H1 (cell line): Measurements from ENCODE around the gene MSI1. TPM values are rescaled to one million over a fixed set of nuclear protein-coding genes. Genes with fewer than 3 reads are reported as not detected.

Experiments
- CTCF ChIA-PET: fragments of 300-600 bp; sonication (Branson Sonifier 250); formaldehyde crosslinking; loops from one replicate; lab custom pipeline; 2021; ENCODE audit not compliant: partially characterized antibody; lab: Charles Lee
- POLR2A ChIA-PET: fragments of 300-600 bp; sonication (Branson Sonifier 250); formaldehyde crosslinking; loops from one replicate; lab custom pipeline; 2021; ENCODE audit warnings: inconsistent platforms; ENCODE audit not compliant: partially characterized antibody; lab: Charles Lee
- DNase-seq, 2 experiments: peaks; one replicate each; pipeline versions ENCODE4 v3.0.0 to v3.0.0-alpha.2; 2010 to 2022; ENCODE audit warnings: low spot score in 2 of 2, low read depth in 1 of 2, mixed read lengths in 1 of 2
- FAIRE-seq: peaks from 2 replicates; lab custom pipeline; 2011; peaks lifted over from hg19 to GRCh38; lab: Jason Lieb, UNC
- H2AFZ ChIP-seq: 2 replicates; pipeline ENCODE4 v1.8.1; 2012; ENCODE audit warnings: low read length, inconsistent platforms
- H2AK5ac ChIP-seq: 2 replicates; pipeline ENCODE4 v1.6.1; 2013; ENCODE audit warnings: low read depth, low read length
- H2BK120ac ChIP-seq: replicated peaks from 2 replicates; pipeline ENCODE3; 2013; ENCODE audit warnings: low read depth, low read length, inconsistent platforms
- H2BK12ac ChIP-seq: 2 replicates; pipeline ENCODE4 v1.6.1; 2013; ENCODE audit warnings: low read depth, low read length
- H2BK15ac ChIP-seq: 2 replicates; pipeline ENCODE4 v1.6.1; 2013; ENCODE audit warnings: low read length
- H2BK20ac ChIP-seq: 2 replicates; pipeline ENCODE4 v1.6.1; 2013; ENCODE audit warnings: low read length
- H2BK5ac ChIP-seq: 2 replicates; pipeline ENCODE4 v1.6.1; 2013; ENCODE audit warnings: low read depth, low read length
- H3K14ac ChIP-seq: 2 replicates; pipeline ENCODE4 v1.6.1; 2013; ENCODE audit warnings: inconsistent platforms; ENCODE audit not compliant: insufficient read length
- H3K18ac ChIP-seq: 2 replicates; pipeline ENCODE4 v1.6.1; 2013; ENCODE audit warnings: low read length; ENCODE audit errors: extremely low read depth
- H3K23ac ChIP-seq: 2 replicates; pipeline ENCODE4 v1.6.1; 2013; ENCODE audit warnings: inconsistent platforms; ENCODE audit not compliant: insufficient read length
- H3K23me2 ChIP-seq: 2 replicates; pipeline ENCODE4 v1.6.1; 2013; ENCODE audit warnings: low read depth, low read length
- H3K27ac ChIP-seq: 2 replicates; pipeline ENCODE4 v1.6.1; 2011; ENCODE audit warnings: low read depth, low read length, inconsistent platforms
- H3K27me3 ChIP-seq, 4 experiments: replicated peaks in 1 of 4; 1 replicate in 1 of 4; 2 replicates in 3 of 4; pipeline versions ENCODE4 v1.6.1 to v1.8.1; 2011 to 2013; ENCODE audit warnings: low read length in 3 of 4, mild to moderate bottlenecking in 3 of 4, inconsistent platforms in 2 of 4, mixed read lengths in 2 of 4, moderate library complexity in 1 of 4; ENCODE audit not compliant: control insufficient read depth in 3 of 4, insufficient read depth in 3 of 4; ENCODE audit errors: extremely low read depth in 1 of 4
- H3K36me3 ChIP-seq, 4 experiments: 2 replicates each; pipeline versions ENCODE4 v1.6.1 to v1.8.1; 2011 to 2013; ENCODE audit warnings: mild to moderate bottlenecking in 4 of 4, low read length in 3 of 4, moderate library complexity in 2 of 4, control low read depth in 1 of 4, inconsistent platforms in 1 of 4; ENCODE audit not compliant: insufficient read depth in 4 of 4, control insufficient read depth in 2 of 4
- H3K4ac ChIP-seq: replicated peaks from 2 replicates; pipeline ENCODE3; 2013; ENCODE audit warnings: low read length, low read depth, mixed read lengths, inconsistent platforms; ENCODE audit not compliant: insufficient read length
- H3K4me1 ChIP-seq, 4 experiments: replicated peaks in 1 of 4; 1 replicate in 1 of 4; 2 replicates in 3 of 4; pipeline versions ENCODE4 v1.6.1 to v1.8.1; 2011 to 2013; ENCODE audit warnings: low read length in 3 of 4, inconsistent platforms in 2 of 4, mixed read lengths in 1 of 4; ENCODE audit not compliant: insufficient read depth in 4 of 4, control insufficient read depth in 3 of 4
- H3K4me2 ChIP-seq, 2 experiments: 2 replicates each; pipeline versions ENCODE4 v1.6.1 to v1.8.1; 2011 to 2013; ENCODE audit warnings: low read depth in 2 of 2, low read length in 2 of 2, control low read depth in 1 of 2, inconsistent platforms in 1 of 2, mild to moderate bottlenecking in 1 of 2; ENCODE audit not compliant: insufficient read depth in 1 of 2
- H3K4me3 ChIP-seq, 4 experiments: fragments of 200-600, 300-600 bp in 1 of 4; sonication (generic), shearing (Covaris generic), sonication (Bioruptor Twin) in 1 of 4; 2 replicates each; pipeline versions ENCODE4 v1.5.1 to v1.8.1; 2011 to 2016; ENCODE audit warnings: low read length in 4 of 4, low read depth in 3 of 4, control low read depth in 2 of 4, inconsistent platforms in 2 of 4, mild to moderate bottlenecking in 2 of 4, mixed read lengths in 1 of 4, moderate library complexity in 1 of 4; ENCODE audit not compliant: insufficient read depth in 2 of 4; ENCODE audit errors: extremely low read depth in 1 of 4
- H3K56ac ChIP-seq: replicated peaks from 2 replicates; pipeline ENCODE3; 2013; ENCODE audit warnings: low read depth, mild to moderate bottlenecking, mixed read lengths, low read length, inconsistent platforms; ENCODE audit not compliant: insufficient read length
- H3K79me1 ChIP-seq: 2 replicates; pipeline ENCODE4 v1.6.1; 2013; ENCODE audit warnings: low read depth, low read length, control low read depth
- H3K79me2 ChIP-seq, 2 experiments: 2 replicates each; pipeline versions ENCODE4 v1.6.1 to v1.8.1; 2012 to 2013; ENCODE audit warnings: low read length in 2 of 2, mild to moderate bottlenecking in 2 of 2, inconsistent platforms in 1 of 2; ENCODE audit not compliant: insufficient read depth in 2 of 2, control insufficient read depth in 1 of 2
- H3K9ac ChIP-seq, 4 experiments: replicated peaks in 1 of 4; 1 replicate in 1 of 4; 2 replicates in 3 of 4; pipeline versions ENCODE4 v1.6.1 to v1.8.1; 2011 to 2013; ENCODE audit warnings: low read depth in 3 of 4, low read length in 3 of 4, control low read depth in 2 of 4, mild to moderate bottlenecking in 2 of 4, moderate library complexity in 2 of 4, inconsistent platforms in 1 of 4; ENCODE audit errors: extremely low read depth in 1 of 4
- H3K9me3 ChIP-seq, 2 experiments: 2 replicates each; pipeline versions ENCODE4 v1.6.1 to v1.8.1; 2012 to 2013; ENCODE audit warnings: mild to moderate bottlenecking in 2 of 2, moderate library complexity in 2 of 2, control low read depth in 1 of 2, inconsistent platforms in 1 of 2, low read depth in 1 of 2, low read length in 1 of 2, mixed read lengths in 1 of 2; ENCODE audit not compliant: insufficient read depth in 2 of 2
- H4K20me1 ChIP-seq, 2 experiments: replicated peaks in 1 of 2; 2 replicates each; pipeline versions ENCODE3 to v1.8.1; 2011 to 2013; ENCODE audit warnings: inconsistent platforms in 2 of 2, low read length in 2 of 2, mild to moderate bottlenecking in 1 of 2; ENCODE audit not compliant: insufficient read depth in 2 of 2, control insufficient read depth in 1 of 2
- H4K5ac ChIP-seq: 2 replicates; pipeline ENCODE4 v1.6.1; 2013; ENCODE audit warnings: low read length, low read depth, mixed read lengths, inconsistent platforms; ENCODE audit not compliant: insufficient read length
- H4K8ac ChIP-seq: 2 replicates; pipeline ENCODE4 v1.8.0; 2013; ENCODE audit warnings: mild to moderate bottlenecking, moderate library complexity, low read length, inconsistent platforms; ENCODE audit not compliant: insufficient read depth; ENCODE audit errors: extremely low read depth
- H4K91ac ChIP-seq: replicated peaks from 2 replicates; pipeline ENCODE3; 2013; ENCODE audit warnings: low read length, mixed read lengths, inconsistent platforms; ENCODE audit not compliant: insufficient read length
- BRCA1 ChIP-seq: IDR thresholded peaks from 2 replicates; pipeline ENCODE4 v1.6.1; 2012; ENCODE audit warnings: low read depth, low read length, improper control_type of control experiment
- CBX5 ChIP-seq: fragments of 300-800, 300-1000 bp; sonication (generic); IDR thresholded peaks from 2 replicates; pipeline ENCODE4 v1.7.1; 2016; ENCODE audit warnings: antibody characterized with exemption, low read length, low read depth
- CEBPB ChIP-seq: IDR thresholded peaks from 2 replicates; pipeline ENCODE4 v1.6.1; 2012; ENCODE audit warnings: low read depth, low read length
- EGR1 ChIP-seq: IDR thresholded peaks from 2 replicates; pipeline ENCODE4 v1.6.1; 2011; ENCODE audit warnings: low read depth, low read length, borderline replicate concordance
- RFX5 ChIP-seq: IDR thresholded peaks from 2 replicates; pipeline ENCODE4 v1.6.1; 2011; ENCODE audit warnings: low read depth, low read length, improper control_type of control experiment, borderline replicate concordance
- SIRT6 ChIP-seq: IDR thresholded peaks from one replicate; pipeline ENCODE4 v1.7.1; 2012; ENCODE audit warnings: low read length, inconsistent platforms
- SIX5 ChIP-seq: IDR thresholded peaks from 2 replicates; pipeline ENCODE4 v1.6.1; 2011; ENCODE audit warnings: mild to moderate bottlenecking, low read depth, low read length
- SUZ12 ChIP-seq: fragments of 200-600 bp; sonication (generic); IDR thresholded peaks from 2 replicates; pipeline ENCODE4 v1.6.1; 2012; ENCODE audit warnings: mild to moderate bottlenecking, inconsistent platforms, low read length, moderate library complexity, mixed read lengths
- TBP ChIP-seq: IDR thresholded peaks from 2 replicates; pipeline ENCODE4 v1.6.1; 2011; ENCODE audit warnings: low read depth, low read length, improper control_type of control experiment
- WGBS, 2 experiments: shearing (Covaris generic) in 1 of 2; methylation state at CpG; one replicate each; pipeline versions ENCODE4 v1.1.6 to v1.1.7; 2013 to 2015; ENCODE audit warnings: low lambda C conversion rate in 2 of 2, mixed read lengths in 2 of 2, inconsistent platforms in 1 of 2, low coverage in 1 of 2, missing lambda C conversion rate in 1 of 2; ENCODE audit not compliant: insufficient replicate concordance in 2 of 2, insufficient coverage in 1 of 2, insufficient read length in 1 of 2; ENCODE audit errors: extremely low coverage in 1 of 2, missing lambda C conversion rate in 1 of 2; 5-methylcytosine and 5-hydroxymethylcytosine counted together
- polyA plus RNA-seq, 7 experiments: library from polyadenylated mRNA; depleted of rRNA in 3 of 7; stranded (reverse) in 5 of 7; unstranded in 2 of 7; fragments of >200 nt in 5 of 7; fragments of 200-250 nt in 2 of 7; gene quantifications; 1 replicate in 5 of 7; 2 replicates in 1 of 7; 4 replicates in 1 of 7; pipeline versions ENCODE4 v1.2.1 to v1.2.3, GENCODE V29; 2011 to 2013; ENCODE audit warnings: missing spikeins in 2 of 7, mixed read lengths in 2 of 7
- total RNA-seq: library from RNA; stranded (reverse); fragmentation: NEBNext Ultra II Directional; extraction: Animal tissue kit (Norgen Biotek cat#: 25700); gene quantifications from 2 replicates; pipeline ENCODE4 v1.2.1, GENCODE V29; 2021
- TF ChIP-seq, protein P1 (sequence below): IDR thresholded peaks from 2 replicates; pipeline ENCODE4 v1.6.1; 2012; ENCODE audit warnings: inconsistent platforms

The MSI1 gene
- total and polyA plus RNA-seq, 2 of the 8 experiments (the other 6 are each of a cell fraction or from before 2014, with no cell fraction given): 13.5 to 51.9 TPM

DNA sequence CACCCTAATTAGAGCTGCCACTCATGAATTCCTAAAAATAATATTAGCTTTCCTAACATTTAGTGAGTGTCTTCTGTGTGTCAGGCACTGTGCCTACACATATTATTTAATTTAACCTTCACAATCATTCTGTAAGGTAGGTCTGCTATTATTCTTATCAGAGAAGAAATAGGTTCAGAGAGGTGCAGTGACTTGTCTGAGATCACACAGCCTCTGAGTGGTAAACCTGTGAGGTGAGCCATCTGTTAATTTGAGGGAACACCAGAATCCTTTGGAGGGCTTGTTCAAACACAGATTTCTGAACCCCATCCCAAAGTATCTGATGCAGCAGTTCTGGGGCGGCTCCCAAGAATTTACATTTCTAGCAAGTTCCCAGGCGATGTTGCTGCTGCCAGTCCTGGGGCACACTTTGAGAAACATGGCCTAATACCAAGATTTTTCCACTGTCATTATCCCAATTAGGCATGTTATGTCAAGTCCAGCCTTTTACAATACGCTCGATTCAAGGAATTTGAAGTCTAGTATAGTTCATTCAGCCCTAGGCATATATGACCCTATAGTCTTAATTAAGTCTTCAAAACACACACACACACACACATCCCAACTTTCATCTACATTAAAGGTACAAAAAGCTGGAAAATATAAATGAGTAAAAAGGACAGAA, 49.1 kb upstream of the MSI1 start:
- TF ChIP-seq EGR1: no peak
- no peak for TF ChIP-seq SIX5
- TF ChIP-seq CEBPB: no peak
- TF ChIP-seq, protein P1, sequence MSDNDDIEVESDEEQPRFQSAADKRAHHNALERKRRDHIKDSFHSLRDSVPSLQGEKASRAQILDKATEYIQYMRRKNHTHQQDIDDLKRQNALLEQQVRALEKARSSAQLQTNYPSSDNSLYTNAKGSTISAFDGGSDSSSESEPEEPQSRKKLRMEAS: no peak
- no peak for TF ChIP-seq TBP
- no peak for TF ChIP-seq RFX5
- no peak for TF ChIP-seq BRCA1
- TF ChIP-seq SUZ12: no peak
- no peak for TF ChIP-seq CBX5
- no peak for TF ChIP-seq SIRT6
- Histone ChIP-seq H3K4me1 (peaks cover 0 to 10% (median 5%) of the 10 kb centered on the region in 4 experiments; a peak in 3 of 7 replicates), H4K8ac (no peak overlapping the region), H3K9ac (no peak overlapping the region), H4K20me1 (no peaks in the 10 kb centered on the region), H3K27ac (no peak overlapping the region), H2BK12ac (no peak overlapping the region), H2AFZ (no peak overlapping the region), H3K4ac (no peak overlapping the region), H3K4me2 (no peak overlapping the region), H3K23me2 (no peaks in the 10 kb centered on the region), H3K36me3 (no peaks in the 10 kb centered on the region), H3K27me3 (no peaks in the 10 kb centered on the region), H3K79me2 (no peaks in the 10 kb centered on the region), H2BK120ac (no peak overlapping the region), H2AK5ac (no peak overlapping the region), H2BK20ac (no peak overlapping the region), H3K18ac (no peak overlapping the region), H3K4me3 (no peak overlapping the region), H4K5ac (no peak overlapping the region), H3K14ac (no peak overlapping the region), H2BK15ac (no peak overlapping the region), H3K79me1 (no peaks in the 10 kb centered on the region), H3K56ac (no peak overlapping the region), H3K23ac (no peak overlapping the region), H2BK5ac (no peak overlapping the region), H3K9me3 (no peaks in the 10 kb centered on the region), H4K91ac (no peak overlapping the region)
- POLR2A ChIA-PET: interaction anchor here (0.8 to 1.7 kb wide), 5 partner anchors 10 to 51 kb away, joined by 3 to 6 read pairs (median 3); no protein-coding TSS in a partner anchor
- 90% methylated on average over 4 of the region's 4 CpGs; no CpG with 5 or more reads in 1 of the 2 experiments for WGBS, 2 experiments
- FAIRE-seq (no peak), DNase-seq (no peak)
- CTCF ChIA-PET: interaction anchor here (0.7 to 4.1 kb wide), 5 partner anchors 10 to 83 kb away, joined by 3 to 30 read pairs (median 3); no protein-coding TSS in a partner anchor
